DOHH2 (cell line): ENCODE data around the gene DHODH.

ENCODE experiments used
- CTCF ChIP-seq: fragments of 200-600 bp; sonication (generic); IDR thresholded peaks from one replicate; pipeline ENCODE4 v1.5.1; 2014; ENCODE audit warnings: antibody characterized with exemption, mild to moderate bottlenecking, low read depth, low read length; ENCODE audit not compliant: poor library complexity, severe bottlenecking
- EZH2phosphoT487 ChIP-seq: fragments of 200-600 bp; sonication (generic); IDR thresholded peaks from 2 replicates; pipeline ENCODE4 v1.6.1; 2017; ENCODE audit warnings: borderline replicate concordance, mild to moderate bottlenecking, antibody characterized with exemption, low read length, moderate library complexity, mixed read lengths

GRCh38 chr16:72072514-72073342 lies 64.2 kb downstream of the DHODH start:
- TF ChIP-seq CTCF (no peak), EZH2phosphoT487 (no peak)
